HepG2 (cell line): Measurements from ENCODE around the gene PUS1. TPM values are rescaled to one million over a fixed set of nuclear protein-coding genes. Genes with fewer than 3 reads are reported as not detected.

Experiments used
- ATF6 ChIP-seq: sonication (generic); formaldehyde crosslinking; conservative IDR thresholded peaks from 2 replicates; pipeline ENCODE4 v1.4.0; 2020; ENCODE audit warnings: missing genetic modification reagents
- DPF2 ChIP-seq: sonication (generic); formaldehyde crosslinking; IDR thresholded peaks from 2 replicates; pipeline ENCODE4 v1.4.0; 2020; ENCODE audit warnings: mild to moderate bottlenecking, low read depth, missing genetic modification reagents, borderline replicate concordance
- DZIP1 ChIP-seq: sonication (generic); formaldehyde crosslinking; IDR thresholded peaks from 2 replicates; pipeline ENCODE4 v1.5.0; 2020; ENCODE audit warnings: mild to moderate bottlenecking, missing genetic modification reagents
- HOXD1 ChIP-seq: sonication (generic); formaldehyde crosslinking; IDR thresholded peaks from 2 replicates; pipeline ENCODE4 v1.5.0; 2020; ENCODE audit warnings: missing genetic modification reagents
- KLF12 ChIP-seq: sonication (generic); formaldehyde crosslinking; IDR thresholded peaks from 2 replicates; pipeline ENCODE4 v1.4.0; 2020; ENCODE audit warnings: missing genetic modification reagents, borderline replicate concordance
- LCORL ChIP-seq, 2 experiments: fragments of 450-650 bp in 1 of 2; sonication (generic) in 1 of 2; formaldehyde crosslinking in 1 of 2; IDR thresholded peaks; 2 replicates each; pipeline versions ENCODE4 v1.5.0 to v1.6.1; 2017 to 2020; ENCODE audit warnings: antibody characterized with exemption in 1 of 2, missing genetic modification reagents in 1 of 2
- MLXIP ChIP-seq: sonication (generic); formaldehyde crosslinking; IDR thresholded peaks from 2 replicates; pipeline ENCODE4 v1.9.0; 2021; ENCODE audit warnings: missing genetic modification reagents, borderline replicate concordance
- NR2C2 ChIP-seq: sonication (generic); formaldehyde crosslinking; IDR thresholded peaks from 2 replicates; pipeline ENCODE4 v1.4.0; 2020; ENCODE audit warnings: missing genetic modification reagents, mild to moderate bottlenecking, moderate library complexity, borderline replicate concordance
- RBAK ChIP-seq: sonication (generic); formaldehyde crosslinking; IDR thresholded peaks from 2 replicates; pipeline ENCODE4 v1.5.1; 2020; ENCODE audit warnings: mild to moderate bottlenecking, missing genetic modification reagents
- TARDBP ChIP-seq: sonication (generic); formaldehyde crosslinking; IDR thresholded peaks from 2 replicates; pipeline ENCODE4 v1.8.0; 2022; ENCODE audit warnings: mild to moderate bottlenecking, missing genetic modification reagents
- TERF1 ChIP-seq: sonication (generic); formaldehyde crosslinking; IDR thresholded peaks from 2 replicates; pipeline ENCODE4 v1.8.0; 2022; ENCODE audit warnings: mild to moderate bottlenecking, missing genetic modification reagents, moderate library complexity
- ZMYM2 ChIP-seq: sonication (generic); formaldehyde crosslinking; IDR thresholded peaks from 2 replicates; pipeline ENCODE4 v1.8.0; 2022; ENCODE audit warnings: mild to moderate bottlenecking, missing genetic modification reagents
- ZNF124 ChIP-seq: sonication (generic); formaldehyde crosslinking; IDR thresholded peaks from 2 replicates; pipeline ENCODE4 v1.4.0; 2020; ENCODE audit warnings: missing genetic modification reagents
- ZNF205 ChIP-seq: IDR thresholded peaks from 2 replicates; pipeline ENCODE4 v1.6.1; 2018; ENCODE audit warnings: missing biosample characterization, missing genetic modification reagents
- ZNF253 ChIP-seq: sonication (generic); formaldehyde crosslinking; IDR thresholded peaks from 2 replicates; pipeline ENCODE4 v1.8.0; 2022; ENCODE audit warnings: mild to moderate bottlenecking, missing genetic modification reagents, borderline replicate concordance
- ZNF263 ChIP-seq: sonication (generic); formaldehyde crosslinking; IDR thresholded peaks from 2 replicates; pipeline ENCODE4 v1.4.0; 2020; ENCODE audit warnings: missing genetic modification reagents
- ZNF350 ChIP-seq: sonication (generic); formaldehyde crosslinking; IDR thresholded peaks from 2 replicates; pipeline ENCODE4 v1.4.0; 2020; ENCODE audit warnings: mild to moderate bottlenecking, low read depth, missing genetic modification reagents, borderline replicate concordance
- ZNF614 ChIP-seq: IDR thresholded peaks from 2 replicates; pipeline ENCODE4 v1.6.1; 2018; ENCODE audit warnings: missing biosample characterization, missing genetic modification reagents, inconsistent platforms, borderline replicate concordance
- ZNF720 ChIP-seq: sonication (generic); formaldehyde crosslinking; IDR thresholded peaks from 2 replicates; pipeline ENCODE4 v1.4.0; 2020; ENCODE audit warnings: missing genetic modification reagents
- polyA plus RNA-seq, 8 experiments: library from polyadenylated mRNA; depleted of rRNA in 3 of 8; stranded (reverse) in 7 of 8; unstranded in 1 of 8; fragments of >200 nt; fragmentation: Illumina TruSeq in 4 of 8; extraction: Trizol in 4 of 8; gene quantifications; 2 replicates each; pipeline versions ENCODE4 v1.2.1 to v1.2.3, GENCODE V29; 2011 to 2016; ENCODE audit warnings: low read depth in 4 of 8, missing spikeins in 1 of 8, mixed read lengths in 1 of 8; ENCODE audit not compliant: insufficient read depth in 1 of 8
- total RNA-seq, 5 experiments: library from RNA; depleted of rRNA; stranded (reverse); fragments of >200 nt; fragmentation: Illumina TruSeq; extraction: Trizol; gene quantifications; 2 replicates each; pipeline ENCODE4 v1.2.3, GENCODE V29; 2016; ENCODE audit warnings: low read depth in 1 of 5

PUS1 gene
- total and polyA plus RNA-seq, 2 of the 13 experiments (the other 11 are each of a cell fraction or from before 2014, with no cell fraction given) = 19.2 to 24.7 TPM

GRCh38 chr12:131929581-131930456, 743 bp downstream of the PUS1 start (continued):
- TF ChIP-seq MLXIP (no peak), ATF6 (CRISPR knock-in tag) (no peak), ZNF263 (CRISPR knock-in tag) (peak; percentile 71), ZMYM2 (no peak), ZNF253 (CRISPR knock-in tag) (no peak), HOXD1 (no peak), ZNF720 (CRISPR knock-in tag) (no peak), ZNF614 (peak; percentile 10; the same call in 1 of the 2 replicates), ZNF124 (CRISPR knock-in tag) (no peak), TERF1 (CRISPR knock-in tag) (no peak), NR2C2 (CRISPR knock-in tag) (peak; percentile 84), RBAK (CRISPR knock-in tag) (no peak), ZNF350 (CRISPR knock-in tag) (no peak), DPF2 (CRISPR knock-in tag) (no peak), ZNF205 (CRISPR knock-in tag) (no peak), LCORL (IDR thresholded peaks at IDR 0.05) (no peak), LCORL (CRISPR knock-in tag; IDR thresholded peaks at IDR 0.05) (no peak), KLF12 (CRISPR knock-in tag) (no peak), DZIP1 (CRISPR knock-in tag) (no peak), TARDBP (CRISPR knock-in tag) (no peak)
